Smooth muscle cell (in vitro differentiated cells): ENCODE results near the gene TC2N. TPM values are rescaled to one million over a fixed set of nuclear protein-coding genes. Genes with fewer than 3 reads are reported as not detected.

Experiments used
- DNase-seq: peaks from one replicate; lab custom pipeline; 2025; ENCODE audit not compliant: unreplicated experiment; lab: John Stamatoyannopoulos, UW
- H2AFZ ChIP-seq: fragments of 200-600 bp; sonication (generic); 2 replicates; pipeline ENCODE4 v1.6.0; 2016; ENCODE audit warnings: antibody characterized with exemption, low read depth, mild to moderate bottlenecking
- H3F3A ChIP-seq: fragments of 200-600 bp; sonication (generic); 2 replicates; pipeline ENCODE4 v1.6.0; 2017; ENCODE audit warnings: antibody characterized with exemption, low read depth
- H3K27ac ChIP-seq: fragments of 200-600 bp; sonication (generic); 2 replicates; pipeline ENCODE4 v1.5.1; 2016; ENCODE audit warnings: low read depth, mild to moderate bottlenecking
- H3K27me3 ChIP-seq: fragments of 200-600 bp; sonication (generic); 2 replicates; pipeline ENCODE4 v1.6.1; 2016; ENCODE audit warnings: low read depth, mild to moderate bottlenecking
- H3K36me3 ChIP-seq: fragments of 200-600 bp; sonication (generic); 2 replicates; pipeline ENCODE4 v1.5.1; 2016; ENCODE audit warnings: low read depth
- H3K4me1 ChIP-seq: fragments of 200-600 bp; sonication (generic); 2 replicates; pipeline ENCODE4 v1.5.1; 2016; ENCODE audit warnings: low read depth
- H3K4me2 ChIP-seq: fragments of 200-600 bp; sonication (generic); 2 replicates; pipeline ENCODE4 v1.6.0; 2016; ENCODE audit warnings: mild to moderate bottlenecking
- H3K4me3 ChIP-seq: fragments of 200-600 bp; sonication (generic); 2 replicates; pipeline ENCODE4 v1.5.1; 2016; ENCODE audit warnings: mild to moderate bottlenecking
- H3K79me2 ChIP-seq: fragments of 200-600 bp; sonication (generic); 2 replicates; pipeline ENCODE4 v1.6.0; 2016; ENCODE audit warnings: low read depth, mild to moderate bottlenecking
- H3K9ac ChIP-seq: fragments of 200-600 bp; sonication (generic); 2 replicates; pipeline ENCODE4 v1.6.0; 2016; ENCODE audit warnings: low read depth
- H3K9me3 ChIP-seq: fragments of 200-600 bp; sonication (generic); replicated peaks from 2 replicates; pipeline ENCODE4 v1.5.1; 2016; ENCODE audit warnings: low read depth
- H4K20me1 ChIP-seq: fragments of 200-600 bp; sonication (generic); 2 replicates; pipeline ENCODE4 v1.6.0; 2016; ENCODE audit warnings: low read depth
- WGBS: methylation state at CpG from one replicate; pipeline ENCODE4 v1.1.7; 2016; ENCODE audit warnings: low lambda C conversion rate; 5-methylcytosine and 5-hydroxymethylcytosine counted together
- polyA plus RNA-seq: library from polyadenylated mRNA; unstranded; fragments of >200 nt; fragmentation: Nextera tagmentation; extraction: Ambion mirVana; gene quantifications from 2 replicates; pipeline ENCODE4 v1.2.1, GENCODE V29; 2016
- total RNA-seq: library from RNA; depleted of rRNA; stranded (reverse); fragments of >200 nt; gene quantifications from 2 replicates; pipeline ENCODE4 v1.2.3, GENCODE V29; 2014
- TF ChIP-seq, protein P1 (sequence below): fragments of 200-600 bp; sonication (generic); IDR thresholded peaks from 2 replicates; pipeline ENCODE4 v1.5.1; 2017; ENCODE audit warnings: borderline replicate concordance, mild to moderate bottlenecking, antibody characterized with exemption; ENCODE audit not compliant: insufficient read depth, poor library complexity, severe bottlenecking

The TC2N gene
- total and polyA plus RNA-seq, 2 experiments from 2014 or later = 0.33 to 10.3 TPM

DNA sequence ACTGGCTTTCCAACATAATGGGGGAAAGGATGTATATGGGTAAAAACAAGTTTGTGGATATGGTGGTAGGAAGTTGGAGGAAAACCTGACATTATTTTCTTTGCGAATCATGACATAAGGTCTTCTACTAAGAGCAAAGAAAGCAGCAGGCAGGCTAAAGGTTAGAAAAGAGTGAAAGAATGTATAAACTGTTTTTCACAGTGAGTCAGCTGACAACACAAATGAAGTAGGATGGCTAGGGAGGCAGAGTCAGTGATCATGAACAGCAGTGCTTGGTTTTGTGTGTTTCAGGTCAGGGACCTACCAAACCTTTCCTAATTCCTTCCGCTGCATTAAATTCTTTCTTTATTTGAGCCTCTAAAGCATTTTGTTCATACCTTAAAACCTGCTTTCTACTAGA lies 89.1 kb downstream of the TC2N start:
- 89% methylated on average over 2 of the region's 2 CpGs for WGBS

DNA sequence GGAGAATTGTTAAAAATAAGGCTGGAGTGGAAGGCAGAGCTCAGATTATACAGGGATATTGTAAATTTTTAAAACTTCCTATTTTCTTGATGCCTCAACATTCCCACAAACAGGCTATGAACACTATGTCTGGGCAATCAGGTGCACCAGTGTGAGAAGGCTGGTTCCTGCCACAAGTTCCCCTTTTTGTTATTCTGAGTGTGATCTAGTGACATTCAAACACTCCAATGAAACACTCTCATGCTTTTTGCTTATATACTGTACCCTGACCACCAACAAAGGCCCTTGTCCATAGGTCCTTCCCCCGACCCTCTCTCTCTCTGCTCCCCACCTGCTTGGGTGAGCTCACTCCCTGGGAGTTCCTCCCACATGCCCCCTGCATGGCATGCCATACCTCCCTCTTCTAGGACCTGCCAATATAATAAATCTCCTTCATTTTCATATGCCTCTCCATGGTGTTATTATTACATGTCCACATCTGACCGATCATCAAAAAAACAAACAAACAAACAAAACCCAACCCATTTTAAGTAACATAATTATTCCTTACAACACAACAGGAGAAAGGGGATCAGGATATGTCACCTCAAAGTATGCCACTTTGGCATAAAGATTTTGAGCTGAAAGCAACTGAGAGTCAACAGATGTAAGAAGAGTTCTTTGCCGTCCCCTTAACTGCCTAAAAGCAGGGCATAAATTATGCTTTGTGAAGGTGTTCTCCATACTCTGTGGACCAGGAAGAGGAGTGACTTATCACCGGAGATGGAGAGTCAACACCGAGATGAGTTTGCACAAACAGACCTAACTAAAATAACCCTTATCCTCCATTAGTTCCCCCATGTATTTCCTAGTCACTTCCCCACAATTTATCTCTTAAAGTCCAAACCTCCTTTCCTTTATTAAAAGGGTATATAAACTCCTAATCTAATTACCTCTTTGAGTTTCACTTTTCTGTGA lies 92.9 kb downstream of the TC2N start:
- Histone ChIP-seq H3K9ac (no peak overlapping the region), H3K36me3 (no peaks in the 10 kb centered on the region), H3K4me2 (no peak overlapping the region), H4K20me1 (no peaks in the 10 kb centered on the region), H3F3A (no peaks in the 10 kb centered on the region), H3K27me3 (no peaks in the 10 kb centered on the region), H2AFZ (no peak overlapping the region), H3K9me3 (no peaks in the 10 kb centered on the region), H3K79me2 (no peaks in the 10 kb centered on the region), H3K4me3 (no peak overlapping the region), H3K4me1 (no peaks in the 10 kb centered on the region), H3K27ac (no peak overlapping the region)
- TF ChIP-seq, protein P1, sequence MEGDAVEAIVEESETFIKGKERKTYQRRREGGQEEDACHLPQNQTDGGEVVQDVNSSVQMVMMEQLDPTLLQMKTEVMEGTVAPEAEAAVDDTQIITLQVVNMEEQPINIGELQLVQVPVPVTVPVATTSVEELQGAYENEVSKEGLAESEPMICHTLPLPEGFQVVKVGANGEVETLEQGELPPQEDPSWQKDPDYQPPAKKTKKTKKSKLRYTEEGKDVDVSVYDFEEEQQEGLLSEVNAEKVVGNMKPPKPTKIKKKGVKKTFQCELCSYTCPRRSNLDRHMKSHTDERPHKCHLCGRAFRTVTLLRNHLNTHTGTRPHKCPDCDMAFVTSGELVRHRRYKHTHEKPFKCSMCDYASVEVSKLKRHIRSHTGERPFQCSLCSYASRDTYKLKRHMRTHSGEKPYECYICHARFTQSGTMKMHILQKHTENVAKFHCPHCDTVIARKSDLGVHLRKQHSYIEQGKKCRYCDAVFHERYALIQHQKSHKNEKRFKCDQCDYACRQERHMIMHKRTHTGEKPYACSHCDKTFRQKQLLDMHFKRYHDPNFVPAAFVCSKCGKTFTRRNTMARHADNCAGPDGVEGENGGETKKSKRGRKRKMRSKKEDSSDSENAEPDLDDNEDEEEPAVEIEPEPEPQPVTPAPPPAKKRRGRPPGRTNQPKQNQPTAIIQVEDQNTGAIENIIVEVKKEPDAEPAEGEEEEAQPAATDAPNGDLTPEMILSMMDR = no peak
- 93% methylated on average over 5 of the region's 5 CpGs for WGBS
- DNase-seq = no peak

More for the DNA sequence above, 89.1 kb downstream of the TC2N start:
- Histone ChIP-seq H2AFZ (no peak overlapping the region), H3K9ac (no peak overlapping the region), H3K4me1 (no peaks in the 10 kb centered on the region), H3K79me2 (no peaks in the 10 kb centered on the region), H4K20me1 (no peaks in the 10 kb centered on the region), H3K27ac (no peak overlapping the region), H3K27me3 (no peaks in the 10 kb centered on the region), H3F3A (no peaks in the 10 kb centered on the region), H3K4me2 (no peak overlapping the region), H3K9me3 (no peaks in the 10 kb centered on the region), H3K4me3 (no peak overlapping the region), H3K36me3 (no peaks in the 10 kb centered on the region)
- no peak for DNase-seq
- TF ChIP-seq, protein P1 = no peak

DNA sequence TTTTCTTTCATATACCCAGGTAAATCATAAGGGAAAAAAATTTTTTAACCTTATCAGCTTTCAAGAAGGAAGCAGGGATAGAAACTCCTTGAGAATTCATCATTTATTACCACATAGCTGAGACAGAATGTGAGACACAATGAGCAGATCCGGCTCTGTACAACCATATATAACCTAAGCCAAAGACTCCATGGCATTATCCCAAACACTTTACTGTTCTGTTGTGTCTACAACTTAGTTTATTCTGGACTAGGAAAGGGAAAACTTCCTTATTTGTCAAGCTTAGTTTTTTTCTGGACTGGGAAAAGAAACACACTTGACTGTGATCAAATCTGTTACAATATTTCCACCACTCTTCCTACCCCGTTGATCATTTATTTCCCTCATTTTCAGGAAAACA lies 97.2 kb downstream of the TC2N start:
- no peaks in the 10 kb centered on the region for H3K79me2 ChIP-seq
- H3K27me3 ChIP-seq = no peaks in the 10 kb centered on the region
- no peak for DNase-seq
- no peak overlapping the region for H3K9ac ChIP-seq
- WGBS = 95% methylated on average over 2 of the region's 2 CpGs
- TF ChIP-seq, protein P1 = no peak
- no peak overlapping the region for H3K4me3 ChIP-seq
- no peaks in the 10 kb centered on the region for H3K4me1 ChIP-seq
- H3K27ac ChIP-seq = no peak overlapping the region
- no peak overlapping the region for H3K4me2 ChIP-seq
- no peaks in the 10 kb centered on the region for H3K36me3 ChIP-seq
- H3K9me3 ChIP-seq = no peaks in the 10 kb centered on the region
- no peaks in the 10 kb centered on the region for H4K20me1 ChIP-seq
- no peaks in the 10 kb centered on the region for H3F3A ChIP-seq
- no peak overlapping the region for H2AFZ ChIP-seq
